WTC11 (cell line): ENCODE measurements around the gene FBXO9. TPM values are rescaled to one million over a fixed set of nuclear protein-coding genes. Genes with fewer than 3 reads are reported as not detected.

ENCODE experiments used
- ATAC-seq: fragments of 200-7000 bp; cut with Tn5 transposase; 2 replicates; pipeline ENCODE4 v1.10.0; 2021; ENCODE audit warnings: mild to moderate bottlenecking, moderate library complexity
- CTCF ChIA-PET: fragments of 300-600 bp; sonication (Branson Sonifier 250); formaldehyde crosslinking; loops from one replicate; lab custom pipeline; 2021; ENCODE audit warnings: antibody characterized with exemption; lab: Charles Lee
- POLR2A ChIA-PET: fragments of 350-600 bp; sonication (Branson Sonifier 250); formaldehyde crosslinking; loops from one replicate; lab custom pipeline; 2021; ENCODE audit warnings: antibody characterized with exemption; lab: Charles Lee
- DNase-seq: peaks from one replicate; pipeline ENCODE4 v3.0.0; 2021; ENCODE audit warnings: low spot score
- H3K27ac Mint-ChIP-seq: 2 replicates; pipeline ENCODE4 v1.8.0; 2021; ENCODE audit warnings: mixed read lengths
- H3K27me3 Mint-ChIP-seq: 2 replicates; pipeline ENCODE4 v1.8.0; 2021; ENCODE audit warnings: low read depth, mild to moderate bottlenecking, moderate library complexity, mixed read lengths
- H3K36me3 Mint-ChIP-seq: 2 replicates; pipeline ENCODE4 v1.8.0; 2021; ENCODE audit warnings: mixed read lengths
- H3K4me1 Mint-ChIP-seq: 2 replicates; pipeline ENCODE4 v1.8.0; 2022; ENCODE audit warnings: mixed read lengths
- H3K4me3 Mint-ChIP-seq: 2 replicates; pipeline ENCODE4 v1.8.0; 2021; ENCODE audit warnings: mild to moderate bottlenecking, moderate library complexity, mixed read lengths
- H3K9me3 Mint-ChIP-seq: 2 replicates; pipeline ENCODE4 v1.8.0; 2021; ENCODE audit warnings: mixed read lengths
- AFF4 ChIP-seq: sonication (generic); formaldehyde crosslinking; IDR thresholded peaks from 2 replicates; pipeline ENCODE4 v1.8.1; 2023; ENCODE audit warnings: mild to moderate bottlenecking, missing genetic modification reagents, borderline replicate concordance
- ARID4B ChIP-seq: sonication (generic); formaldehyde crosslinking; IDR thresholded peaks from 2 replicates; pipeline ENCODE4 v1.8.0; 2023; ENCODE audit warnings: missing genetic modification reagents, mild to moderate bottlenecking, borderline replicate concordance
- CBFB ChIP-seq: sonication (generic); formaldehyde crosslinking; IDR thresholded peaks from 2 replicates; pipeline ENCODE4 v1.8.1; 2022; ENCODE audit warnings: mild to moderate bottlenecking, low read depth, missing genetic modification reagents
- CREB1 ChIP-seq: sonication (generic); formaldehyde crosslinking; IDR thresholded peaks from 2 replicates; pipeline ENCODE4 v1.8.0; 2023; ENCODE audit warnings: mild to moderate bottlenecking, missing genetic modification reagents
- ELF4 ChIP-seq: sonication (generic); formaldehyde crosslinking; IDR thresholded peaks from 2 replicates; pipeline ENCODE4 v1.8.1; 2022; ENCODE audit warnings: low read depth, mild to moderate bottlenecking, moderate library complexity, missing genetic modification reagents
- FOXP1 ChIP-seq: sonication (generic); formaldehyde crosslinking; IDR thresholded peaks from 2 replicates; pipeline ENCODE4 v1.8.0; 2022; ENCODE audit warnings: missing genetic modification reagents, mild to moderate bottlenecking, moderate library complexity, borderline replicate concordance
- GTF2I ChIP-seq: fragments of 250-450 bp; sonication (Bioruptor Pico); conservative IDR thresholded peaks from 2 replicates; pipeline ENCODE4 v1.4.0; 2021; ENCODE audit warnings: mild to moderate bottlenecking
- IRF2 ChIP-seq: sonication (generic); formaldehyde crosslinking; IDR thresholded peaks from 2 replicates; pipeline ENCODE4 v1.8.0; 2022; ENCODE audit warnings: low read depth, missing genetic modification reagents, borderline replicate concordance
- MLX ChIP-seq: sonication (generic); formaldehyde crosslinking; IDR thresholded peaks from 2 replicates; pipeline ENCODE4 v1.8.1; 2023; ENCODE audit warnings: mild to moderate bottlenecking, missing genetic modification reagents, moderate library complexity
- MXD4 ChIP-seq: fragments of 250-450 bp; sonication (Bioruptor Pico); IDR thresholded peaks from 2 replicates; pipeline ENCODE4 v1.8.0; 2021; ENCODE audit warnings: mild to moderate bottlenecking, moderate library complexity, borderline replicate concordance
- NFE2L1 ChIP-seq: sonication (generic); formaldehyde crosslinking; IDR thresholded peaks from 2 replicates; pipeline ENCODE4 v1.8.1; 2023; ENCODE audit warnings: missing genetic modification reagents
- NFYB ChIP-seq: sonication (generic); formaldehyde crosslinking; conservative IDR thresholded peaks from 2 replicates; pipeline ENCODE4 v1.8.0; 2022; ENCODE audit warnings: low read depth, missing genetic modification reagents
- NR2C2 ChIP-seq: sonication (generic); formaldehyde crosslinking; IDR thresholded peaks from 2 replicates; pipeline ENCODE4 v1.8.0; 2022; ENCODE audit warnings: mild to moderate bottlenecking, missing genetic modification reagents
- PREB ChIP-seq: sonication (generic); formaldehyde crosslinking; IDR thresholded peaks from 2 replicates; pipeline ENCODE4 v1.8.1; 2022; ENCODE audit warnings: mild to moderate bottlenecking, missing genetic modification reagents, moderate library complexity, borderline replicate concordance
- PRRX2 ChIP-seq: fragments of 250-450 bp; sonication (Bioruptor Pico); IDR thresholded peaks from 2 replicates; pipeline ENCODE4 v1.8.0; 2021; ENCODE audit warnings: mild to moderate bottlenecking
- SP1 ChIP-seq: sonication (generic); formaldehyde crosslinking; conservative IDR thresholded peaks from 2 replicates; pipeline ENCODE4 v1.8.1; 2022; ENCODE audit warnings: missing genetic modification reagents
- TCF7 ChIP-seq: sonication (generic); formaldehyde crosslinking; IDR thresholded peaks from 2 replicates; pipeline ENCODE4 v1.8.0; 2022; ENCODE audit warnings: mild to moderate bottlenecking, low read depth, missing genetic modification reagents, moderate library complexity
- ZNF219 ChIP-seq: sonication (generic); formaldehyde crosslinking; IDR thresholded peaks from 2 replicates; pipeline ENCODE4 v1.8.0; 2023; ENCODE audit warnings: missing genetic modification reagents, mild to moderate bottlenecking, borderline replicate concordance
- ZNF317 ChIP-seq: sonication (generic); formaldehyde crosslinking; IDR thresholded peaks from 2 replicates; pipeline ENCODE4 v1.8.1; 2023; ENCODE audit warnings: low read depth, mild to moderate bottlenecking, moderate library complexity, missing genetic modification reagents, borderline replicate concordance
- ZNF671 ChIP-seq: fragments of 250-450 bp; sonication (Bioruptor Pico); IDR thresholded peaks from 2 replicates; pipeline ENCODE4 v1.8.0; 2021; ENCODE audit warnings: mild to moderate bottlenecking
- total RNA-seq: library from RNA; stranded (reverse); gene quantifications from 3 replicates; pipeline ENCODE4 v1.2.3, GENCODE V29; 2021

Gene FBXO9
- total RNA-seq, 1 experiment from 2014 or later: 54.4 TPM

GRCh38 chr6:53074347-53074746 lies 9.1 kb downstream of the FBXO9 start:
- H3K9me3 Mint-ChIP-seq: no peaks in the 10 kb centered on the region
- peaks cover 26% of the 10 kb centered on the region for H3K36me3 Mint-ChIP-seq
- TF ChIP-seq MXD4 (CRISPR knock-in tag): no peak
- TF ChIP-seq ZNF671 (CRISPR knock-in tag): no peak
- no peak for TF ChIP-seq ELF4 (CRISPR knock-in tag)
- TF ChIP-seq CREB1 (CRISPR knock-in tag): no peak
- TF ChIP-seq GTF2I: no peak
- no peak for TF ChIP-seq NFE2L1 (CRISPR knock-in tag)
- no peak for TF ChIP-seq ZNF317 (CRISPR knock-in tag)
- no peak for TF ChIP-seq NFYB
- no peak for TF ChIP-seq SP1 (CRISPR knock-in tag)
- no peak for TF ChIP-seq PREB
- no peak for TF ChIP-seq MLX
- TF ChIP-seq NR2C2 (CRISPR knock-in tag): no peak
- DNase-seq: no peak
- H3K4me1 Mint-ChIP-seq: no peaks in the 10 kb centered on the region
- no peak overlapping the region for H3K4me3 Mint-ChIP-seq
- no peak for ATAC-seq
- H3K27ac Mint-ChIP-seq: no peak overlapping the region
- no peaks in the 10 kb centered on the region for H3K27me3 Mint-ChIP-seq
- ChIA-PET POLR2A (no interaction called here), CTCF (no interaction called here)

GRCh38 chr6:53080813-53081212 lies 15.6 kb downstream of the FBXO9 start:
- DNase-seq: no peak
- no peaks in the 10 kb centered on the region for H3K9me3 Mint-ChIP-seq
- no peaks in the 10 kb centered on the region for H3K4me1 Mint-ChIP-seq
- no peak overlapping the region for H3K27ac Mint-ChIP-seq
- peaks cover 49% of the 10 kb centered on the region for H3K36me3 Mint-ChIP-seq
- ChIA-PET CTCF (no interaction called here), POLR2A (no interaction called here)
- TF ChIP-seq FOXP1 (CRISPR knock-in tag): no peak
- no peak for TF ChIP-seq AFF4 (CRISPR knock-in tag)
- TF ChIP-seq PRRX2: no peak
- TF ChIP-seq ARID4B (CRISPR knock-in tag): no peak
- TF ChIP-seq IRF2 (CRISPR knock-in tag): no peak
- no peak for TF ChIP-seq PREB
- no peak for TF ChIP-seq ZNF219
- TF ChIP-seq CBFB (CRISPR knock-in tag): no peak
- TF ChIP-seq TCF7: no peak
- ATAC-seq: no peak
- no peaks in the 10 kb centered on the region for H3K27me3 Mint-ChIP-seq
- H3K4me3 Mint-ChIP-seq: no peak overlapping the region
